NCI-H774 (cell line): ENCODE measurements around the gene EFEMP2.
A peak's percentile ranks its signal among the peaks of the same experiment; 100 is the strongest.

ENCODE experiments used
- DNase-seq: peaks from one replicate; lab custom pipeline; 2025; lab: John Stamatoyannopoulos, UW

EFEMP2 gene

DNA sequence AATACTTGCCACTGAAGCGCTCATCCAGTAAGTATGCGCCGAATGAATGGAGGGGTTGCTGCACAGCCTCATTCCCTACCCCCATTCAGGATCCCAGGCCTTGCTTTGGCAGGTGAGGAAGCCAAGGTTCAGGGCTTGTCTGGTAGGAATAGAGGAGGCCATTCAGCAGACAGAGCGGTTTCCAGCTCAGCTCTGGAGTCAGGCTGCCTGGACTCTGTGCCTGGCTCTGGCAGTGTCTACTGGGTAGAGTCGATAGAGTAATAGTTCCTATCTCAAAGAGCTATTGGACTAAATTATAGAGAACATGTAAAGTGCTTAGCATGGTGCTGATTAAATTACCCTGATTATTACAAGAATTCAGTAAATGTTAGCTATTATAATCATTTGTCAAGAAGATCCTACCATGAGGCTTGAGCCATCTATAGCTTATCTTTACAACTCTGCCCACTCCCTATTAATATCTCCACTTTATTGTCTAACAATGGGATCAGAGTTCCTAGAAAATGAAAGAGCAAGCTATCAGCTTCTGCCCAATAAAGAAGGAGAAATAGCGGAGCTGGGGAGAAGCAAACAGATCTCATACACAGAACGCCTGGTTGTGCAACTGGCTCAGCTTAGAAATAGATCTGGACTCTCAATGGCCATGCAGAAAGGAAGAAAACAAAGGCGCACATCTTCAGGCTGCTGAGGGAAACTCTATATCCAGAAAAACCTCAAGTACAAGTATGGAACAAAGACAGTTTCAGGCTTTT, 45.4 kb downstream of the EFEMP2 start:
- no peak for DNase-seq

DNA sequence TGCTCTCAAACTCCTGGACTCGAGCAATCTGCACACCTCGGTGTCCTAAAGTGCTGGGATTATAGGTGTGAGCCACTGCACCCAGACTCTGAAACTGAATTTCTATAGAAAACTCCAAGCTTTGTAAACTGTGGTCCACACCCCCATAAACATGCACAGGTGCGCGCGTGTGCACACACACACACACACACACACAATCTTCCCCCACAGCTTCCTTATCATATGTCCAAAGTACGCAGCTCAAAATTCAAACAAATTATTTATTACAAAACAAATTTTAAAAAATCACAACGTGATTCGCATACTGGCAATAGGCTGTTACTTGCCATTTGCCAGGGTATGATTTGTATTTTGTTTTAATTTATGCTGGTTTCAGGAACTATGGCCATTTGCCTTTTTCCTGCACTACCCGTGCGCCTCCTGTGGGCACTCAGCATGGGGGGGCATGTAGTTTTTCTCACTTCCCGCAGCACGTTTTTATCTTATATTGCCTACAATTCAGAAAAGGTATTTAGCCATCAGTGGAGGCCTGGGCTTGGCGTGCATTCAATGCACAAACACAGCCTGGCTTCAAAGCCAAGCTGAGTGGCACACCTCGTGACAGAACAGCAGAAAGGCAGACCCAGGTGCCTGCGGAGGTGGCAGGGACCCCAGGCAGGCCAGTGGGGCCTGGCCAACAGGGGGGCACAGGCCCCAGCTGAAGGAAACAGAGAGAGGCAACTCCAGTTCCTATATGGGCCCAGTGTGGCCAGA, 49.6 kb downstream of the EFEMP2 start:
- DNase-seq = no peak

DNA sequence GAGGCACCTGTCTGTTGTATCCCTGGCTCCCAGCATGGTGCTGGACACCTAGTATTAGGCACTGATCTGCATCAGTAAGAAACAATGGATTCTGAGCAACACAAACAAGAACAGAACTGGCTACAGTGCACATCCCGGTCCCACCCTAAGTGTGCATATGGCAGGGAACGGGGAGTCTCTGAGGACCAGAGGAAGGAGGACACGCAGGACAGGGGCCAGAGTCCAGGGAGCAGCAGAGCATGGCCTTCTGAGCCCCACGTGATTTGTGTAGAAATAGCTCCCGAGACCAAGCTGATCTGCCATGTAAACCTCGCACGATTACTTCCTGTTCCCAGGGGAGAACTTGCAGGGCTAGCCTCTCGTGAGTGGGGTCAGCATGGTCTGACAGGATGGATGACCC, 51.5 kb downstream of the EFEMP2 start:
- DNase-seq = no peak

DNA sequence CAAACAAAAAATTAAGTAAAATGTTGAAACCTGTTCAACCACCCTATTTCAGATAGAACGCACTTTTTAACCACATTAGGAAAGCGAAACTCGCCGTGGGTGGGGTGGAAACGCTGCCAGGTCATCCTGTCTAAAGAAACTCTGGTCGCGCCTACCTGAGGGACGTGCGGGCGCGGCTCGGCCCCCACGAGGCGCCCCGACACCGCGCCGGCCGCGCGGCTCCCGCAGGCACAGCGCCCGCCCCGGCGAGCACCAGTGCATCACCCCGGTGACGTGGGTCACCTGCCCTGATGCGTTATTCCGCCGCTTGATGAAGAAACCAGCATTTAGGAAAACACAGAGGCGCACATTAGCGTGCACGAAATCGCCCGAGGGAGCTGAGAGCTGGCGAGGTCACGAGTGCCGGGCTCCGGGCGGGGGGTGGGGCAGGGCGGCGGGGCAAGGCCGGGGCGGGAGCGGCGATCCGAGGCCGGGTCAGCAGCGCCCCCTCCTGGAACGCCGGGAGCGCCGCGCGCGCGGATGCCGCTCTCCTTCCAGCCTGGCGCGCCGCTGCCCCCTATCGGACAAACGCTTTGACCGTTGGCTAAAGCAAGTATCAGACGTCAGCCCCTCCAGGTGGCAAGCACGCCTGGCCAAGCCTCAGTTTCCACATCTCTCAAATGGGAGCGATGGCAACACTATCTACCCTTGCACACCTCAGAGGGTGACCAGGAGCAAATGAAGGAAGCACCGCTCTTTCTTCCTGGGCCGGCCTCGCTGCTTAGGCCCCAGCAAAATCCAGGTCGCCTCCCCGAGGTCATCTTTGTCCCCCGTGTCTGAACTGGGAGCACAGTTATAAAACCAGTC, 54.5 kb downstream of the EFEMP2 start:
- peak; percentile 83 for DNase-seq

- DNase-seq = no peak
Observed at GRCh38 chr11:65817312-65817834, 55.2 kb downstream of the EFEMP2 start.

DNA sequence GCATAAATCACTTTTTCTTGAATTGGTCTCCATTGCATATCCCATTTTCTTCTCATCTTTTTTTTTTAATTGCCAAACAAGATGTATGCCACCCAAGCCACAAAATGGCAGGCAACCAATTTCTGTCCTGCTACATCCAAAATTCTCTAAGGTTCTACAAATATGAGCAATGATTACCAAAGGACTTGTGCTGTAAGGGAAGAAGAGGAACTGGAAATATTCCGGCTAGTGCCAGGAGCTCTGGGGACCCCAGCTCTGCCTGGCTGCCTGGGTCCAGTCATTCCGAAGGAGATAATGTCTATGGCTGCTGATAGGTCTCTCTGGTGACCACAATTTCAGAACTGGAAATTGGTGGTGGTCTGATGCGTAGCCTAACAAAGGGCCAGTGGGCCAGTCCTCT, 55.9 kb downstream of the EFEMP2 start:
- DNase-seq = no peak
